Stimulated activated naive CD4-positive, alpha-beta T cell (primary cell): ENCODE results near the gene GIMAP6.
"Not testable (repeated sequence)": the region's sequence is repeated elsewhere in the genome, so short reads cannot be mapped to it uniquely, and the experiment has no call there.

Source experiments
- DNase-seq, 6 experiments: peaks; one replicate each; lab custom pipeline; 2025; lab: John Stamatoyannopoulos, UW

The GIMAP6 gene

DNA sequence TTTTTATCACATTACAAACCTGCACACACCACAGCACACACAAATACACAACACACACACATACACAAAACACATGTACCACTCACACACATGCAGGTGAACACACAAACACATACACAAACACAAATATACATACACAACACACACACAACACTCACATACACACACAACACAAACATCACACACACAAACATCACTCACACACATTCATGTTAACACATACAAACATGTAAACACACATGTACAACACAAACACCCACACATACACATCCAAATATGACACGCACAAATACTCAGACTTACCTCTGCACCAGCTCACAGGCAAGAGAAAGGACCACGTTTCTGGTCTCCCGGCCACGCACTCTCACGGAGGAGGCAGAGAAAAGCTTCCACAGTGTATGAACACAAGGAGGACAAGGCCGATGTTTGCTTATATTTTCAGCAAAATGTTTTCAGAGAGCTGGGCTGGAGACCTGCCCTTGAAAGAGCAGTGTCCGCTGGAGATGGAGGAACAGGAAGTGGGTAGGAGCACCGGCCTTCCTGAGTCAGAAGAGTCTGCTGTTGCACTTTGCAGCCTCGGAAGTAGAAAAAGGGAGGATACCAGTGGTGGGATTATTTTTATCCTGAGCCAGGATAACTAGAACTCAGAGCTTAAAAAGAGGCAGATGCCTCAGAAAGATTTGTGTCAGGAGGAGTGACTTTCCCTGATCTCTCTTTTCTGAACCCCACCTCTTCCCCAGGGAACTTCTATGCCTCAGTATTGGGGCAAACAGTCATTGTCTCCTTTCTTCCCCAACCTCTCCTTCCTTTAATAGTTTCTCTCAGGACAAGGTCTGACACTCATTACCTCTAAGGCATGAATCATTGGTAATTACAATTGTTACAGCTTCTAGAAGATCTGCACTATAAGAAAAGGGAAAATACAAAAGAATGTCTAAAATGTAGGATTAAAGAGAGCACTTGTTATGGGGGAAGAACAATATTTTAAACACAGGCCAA lies at the start of gene GIMAP6:
GIMAP6 (minus strand) TSS at position 520 of the 999 bp plus-strand sequence. CDS start 2,243 bp downstream, outside the sequence.
- DNase-seq = peak in 5 of 6 experiments; percentile 20 to 56 (median 35)

DNA sequence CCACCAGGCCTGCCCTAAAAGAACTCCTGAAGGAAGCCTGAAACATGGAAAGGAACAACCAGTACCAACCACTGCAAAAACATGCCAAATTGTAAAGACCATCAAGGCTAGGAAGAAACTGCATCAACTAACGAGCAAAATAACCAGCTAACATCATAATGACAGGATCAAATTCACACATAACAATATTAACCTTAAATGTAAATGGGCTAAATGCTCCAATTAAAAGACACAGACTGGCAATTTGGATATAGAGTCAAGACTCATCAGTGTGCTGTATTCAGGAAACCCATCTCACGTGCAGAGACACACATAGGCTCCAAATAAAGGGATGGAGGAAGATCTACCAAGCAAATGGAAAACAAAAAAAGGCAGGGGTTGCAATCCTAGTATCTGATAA lies 48.2 kb upstream of the GIMAP6 start:
- DNase-seq = not testable (repeated sequence)

DNA sequence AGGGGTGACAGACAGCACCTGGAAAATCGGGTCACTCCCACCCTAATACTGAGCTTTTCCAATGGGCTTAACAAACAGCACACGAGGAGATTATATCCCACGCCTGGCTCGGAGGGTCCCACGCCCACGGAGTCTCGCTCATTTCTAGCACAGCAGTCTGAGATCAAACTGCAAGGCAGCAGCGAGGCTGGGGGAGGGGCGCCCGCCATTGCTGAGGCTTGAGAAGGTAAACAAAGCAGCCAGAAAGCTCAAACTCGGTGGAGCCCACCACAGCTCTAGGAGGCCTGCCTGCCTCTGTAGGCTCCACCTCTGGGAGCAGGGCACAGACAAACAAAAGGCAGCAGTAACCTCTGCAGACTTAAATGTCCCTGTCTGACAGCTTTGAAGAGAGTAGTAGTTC lies 46.4 kb upstream of the GIMAP6 start:
- peak in 3 of 6 experiments; percentile 15 to 29 (median 17) for DNase-seq

DNA sequence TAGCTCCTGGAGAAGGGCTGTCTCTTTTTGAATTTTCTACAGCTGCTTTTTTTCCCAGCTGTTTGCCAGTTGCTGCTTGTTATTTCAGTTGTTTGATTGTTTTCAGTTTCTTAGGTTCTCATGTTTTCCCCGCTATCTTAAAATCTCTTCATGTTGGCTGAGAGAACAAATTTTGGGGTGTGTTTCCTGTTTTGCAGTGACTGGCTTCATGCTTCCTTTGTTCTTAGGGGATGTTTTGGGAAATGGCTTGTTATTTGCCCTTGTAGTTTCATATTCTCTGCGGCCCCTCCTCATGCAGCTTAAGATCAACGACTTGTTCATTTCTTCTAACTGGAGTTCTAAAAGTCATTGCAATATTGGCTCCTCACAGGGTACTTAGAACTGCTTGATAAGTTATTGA lies 44.7 kb upstream of the GIMAP6 start:
- DNase-seq = peak in 5 of 6 experiments; percentile 42 to 85 (median 77)

DNA sequence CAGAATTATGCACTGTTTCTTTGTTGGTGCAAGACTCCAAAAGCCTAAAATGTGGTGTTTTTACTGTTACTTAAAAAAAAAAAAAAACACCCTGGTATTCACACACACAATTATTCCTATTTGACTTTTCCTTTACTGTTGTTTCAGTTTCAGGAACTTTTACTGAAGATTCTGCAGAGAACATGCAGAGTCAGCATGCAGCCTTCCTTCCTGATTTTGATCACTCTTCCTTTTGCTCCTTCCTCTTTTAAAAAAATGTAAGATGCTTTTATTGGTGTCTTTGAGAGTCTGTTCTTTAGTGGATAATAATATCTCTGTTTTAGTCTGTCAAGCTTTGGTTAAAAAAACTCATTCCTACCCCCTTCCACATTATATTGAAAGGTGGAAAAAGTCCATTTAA lies 44.1 kb upstream of the GIMAP6 start:
- DNase-seq = not testable (repeated sequence)

DNA sequence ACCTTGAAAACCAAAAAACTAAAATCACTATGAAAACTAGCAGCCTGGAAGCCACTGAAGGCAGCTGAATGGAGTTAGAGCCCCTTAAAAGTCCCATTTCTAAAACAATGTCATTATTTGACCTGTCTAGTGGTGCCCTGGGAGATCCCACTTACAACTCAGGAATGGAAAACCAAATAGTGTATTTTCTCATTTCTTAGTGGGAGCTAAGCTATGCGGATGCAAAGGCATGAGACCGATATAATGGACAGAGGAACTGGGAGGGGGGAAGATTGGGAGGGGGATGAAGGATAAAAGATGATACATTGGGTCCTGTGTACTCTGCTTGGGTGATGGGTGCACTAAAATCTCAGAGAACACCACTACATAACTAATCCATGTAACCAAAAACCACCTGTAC lies 43.5 kb upstream of the GIMAP6 start:
- no peak for DNase-seq

DNA sequence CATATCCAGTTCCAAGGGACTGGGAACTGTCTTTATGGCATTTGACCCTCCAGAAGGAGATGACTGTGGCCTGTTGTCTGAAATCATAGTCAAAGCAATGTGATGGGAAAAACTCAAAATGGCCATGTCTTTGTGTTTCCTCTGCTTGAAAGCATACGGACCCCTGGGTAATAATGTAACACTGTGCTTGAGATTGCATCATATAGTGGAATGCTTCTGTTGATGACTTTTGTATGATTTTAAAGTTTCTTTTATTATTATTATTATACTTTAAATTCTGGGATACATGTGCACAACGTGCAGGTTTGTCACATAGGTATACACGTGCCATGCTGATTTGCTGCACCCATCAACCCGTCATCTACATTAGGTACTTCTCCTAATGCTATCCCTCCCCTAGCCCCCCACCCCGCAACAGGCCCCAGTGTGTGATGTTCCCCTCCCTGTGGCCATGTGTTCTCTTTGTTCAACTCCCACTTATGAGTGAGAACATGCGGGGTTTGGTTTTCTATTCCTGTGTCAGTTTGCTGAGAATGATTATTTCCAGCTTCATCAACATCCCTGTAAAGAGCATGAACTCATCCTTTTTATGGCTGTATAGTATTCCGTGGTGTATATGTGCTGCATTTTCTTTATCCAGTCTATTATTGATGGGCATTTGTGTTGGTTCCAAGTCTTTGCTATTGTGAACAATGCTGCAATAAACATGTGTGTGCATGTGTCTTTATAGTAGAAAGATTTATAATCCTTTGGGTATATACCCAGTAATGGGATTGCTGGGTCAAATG lies 39.8 kb upstream of the GIMAP6 start:
- DNase-seq = not testable (repeated sequence)

DNA sequence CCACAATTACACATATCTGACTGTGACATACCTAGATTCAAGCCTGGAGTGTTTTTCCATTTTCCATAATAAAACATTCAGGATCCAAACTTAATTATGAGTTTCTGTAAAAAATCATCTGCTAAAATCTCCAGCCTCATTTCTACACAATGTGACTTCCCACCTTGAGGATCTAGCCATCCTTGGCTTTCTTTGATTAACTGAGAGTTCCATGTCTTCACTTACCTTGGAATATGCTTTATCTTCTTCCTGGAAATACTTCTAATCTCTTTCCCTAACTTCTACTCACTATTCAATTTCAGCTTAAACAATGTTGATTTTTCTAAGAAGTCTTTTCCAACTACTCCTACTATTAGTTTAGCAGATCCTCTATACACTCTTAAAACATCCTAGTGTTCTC lies 36.8 kb upstream of the GIMAP6 start:
- DNase-seq = no peak

DNA sequence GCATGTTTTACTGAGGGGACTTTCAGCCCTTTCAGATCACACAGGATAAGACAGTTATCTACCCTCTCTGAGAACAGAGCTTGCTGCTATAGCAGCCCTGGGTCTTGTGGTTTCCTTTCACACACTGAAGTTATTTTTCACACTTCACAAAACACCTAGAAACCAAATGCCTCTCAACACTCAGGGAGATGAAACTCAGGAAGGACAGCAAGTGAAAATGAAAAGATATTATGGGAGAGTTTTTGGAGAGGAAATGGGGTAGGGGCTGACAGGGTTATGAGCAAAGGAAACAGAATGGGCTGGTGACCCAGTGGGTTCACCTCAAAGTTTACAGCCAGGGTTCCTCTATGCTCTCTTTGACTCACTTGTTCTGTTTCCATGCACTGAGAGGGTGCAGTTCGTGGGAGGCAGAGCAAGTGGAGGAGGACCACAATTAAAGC lies 36.3 kb upstream of the GIMAP6 start:
- DNase-seq = peak in 5 of 6 experiments; percentile 35 to 83 (median 81)

DNA sequence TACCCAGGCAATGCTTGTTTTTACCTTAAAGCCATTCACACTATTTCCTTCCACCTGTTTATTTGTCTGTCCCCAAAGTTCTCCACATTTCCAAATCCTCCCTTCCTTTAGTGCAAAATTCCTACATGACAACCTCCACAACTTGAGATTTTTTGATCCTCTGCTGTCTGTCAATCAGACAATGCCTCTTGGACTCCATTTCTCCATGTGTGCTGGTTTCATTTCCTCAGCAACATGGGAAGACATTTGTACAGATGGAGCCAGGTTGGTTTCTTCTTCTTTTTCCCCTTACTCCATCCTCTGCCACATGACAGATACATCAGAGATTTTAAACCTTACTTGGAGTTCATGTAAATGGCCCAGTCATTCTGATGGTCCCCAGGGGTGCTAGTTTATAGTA lies 34.2 kb upstream of the GIMAP6 start:
- DNase-seq = no peak

DNA sequence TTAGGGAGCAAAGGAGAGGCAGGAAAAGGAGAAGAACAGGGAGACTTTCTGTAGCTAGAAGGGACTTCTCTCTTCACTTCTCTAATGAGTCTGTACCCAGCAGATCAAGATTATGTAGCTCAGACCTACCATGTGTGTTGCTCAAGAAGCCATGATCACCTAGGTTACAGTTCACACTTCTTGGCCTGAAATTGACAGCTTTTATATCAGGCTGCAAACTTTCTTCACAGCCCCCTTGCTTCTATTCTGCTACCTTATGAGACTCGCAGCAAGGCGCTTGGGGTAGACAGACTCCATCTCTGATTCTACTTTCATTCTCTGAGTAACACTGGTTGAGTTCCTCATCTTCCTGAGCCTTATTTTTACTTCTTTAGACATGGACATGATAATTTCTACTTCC lies 33.7 kb upstream of the GIMAP6 start:
- DNase-seq = peak in 2 of 6 experiments; percentile 9 to 15

DNA sequence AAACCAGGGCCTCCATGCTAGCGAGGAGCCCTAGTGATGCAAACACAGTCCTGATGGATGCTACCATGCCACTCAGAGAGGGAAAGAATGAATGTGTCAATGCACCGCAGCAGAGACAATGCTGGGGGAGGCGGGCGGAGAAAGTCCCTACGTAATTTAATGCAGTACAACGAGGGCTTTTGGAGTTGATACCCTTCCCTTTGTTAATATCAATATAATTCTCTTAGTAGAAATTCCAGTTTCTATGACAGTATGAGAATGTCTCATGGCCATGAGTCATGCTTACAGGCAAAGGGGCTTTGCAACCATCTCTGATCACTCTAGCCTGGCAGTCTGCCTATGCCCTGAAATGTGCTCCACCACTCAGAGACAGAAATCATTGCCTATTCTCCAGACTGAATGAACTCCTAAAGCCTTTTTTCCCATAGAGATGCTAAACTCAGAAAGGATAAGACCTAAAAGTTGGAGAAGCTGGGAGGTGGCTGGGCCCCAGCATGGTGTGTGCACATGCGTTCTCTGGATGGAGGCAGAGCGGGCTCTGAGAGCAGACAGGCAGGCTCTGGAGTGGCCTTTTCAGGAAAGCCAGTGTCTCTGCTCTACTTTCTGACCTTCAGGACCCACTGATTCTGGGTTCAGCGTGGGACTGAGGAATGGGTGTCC lies 33.0 kb upstream of the GIMAP6 start:
- no peak for DNase-seq

DNA sequence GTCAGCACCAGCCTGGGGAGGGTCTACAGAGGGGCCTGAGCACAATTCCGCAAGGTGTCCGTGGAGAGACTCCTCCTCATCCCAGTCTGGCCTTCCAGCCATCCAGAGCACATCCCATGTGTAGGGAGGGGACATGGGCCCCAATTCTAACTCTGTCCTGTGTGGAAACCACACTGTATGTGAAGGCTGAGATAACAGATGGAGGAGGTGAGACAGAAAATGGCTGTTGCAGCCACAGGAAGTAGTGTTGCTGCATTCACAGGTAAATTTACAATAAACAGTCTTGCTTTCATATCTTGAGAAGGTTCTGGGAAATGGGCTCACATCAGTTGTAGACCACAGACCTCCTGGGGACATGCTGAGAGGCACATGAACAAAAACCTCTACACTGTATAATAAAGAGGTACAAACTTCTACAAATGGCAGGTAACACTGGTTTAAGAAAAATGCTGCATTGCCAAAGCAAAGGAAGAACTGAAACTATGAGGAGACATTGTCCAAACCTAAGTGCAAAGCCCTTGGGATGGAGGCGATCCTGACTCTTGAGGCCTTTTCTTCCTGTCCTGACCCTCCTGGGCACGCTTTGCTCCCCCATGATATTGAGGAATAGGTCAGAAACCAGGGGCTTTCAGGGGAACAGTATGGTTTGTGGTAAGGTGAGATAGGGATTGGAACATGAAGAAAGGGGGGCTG lies 31.8 kb upstream of the GIMAP6 start:
- DNase-seq = peak in 3 of 6 experiments; percentile 21 to 41 (median 31)

DNA sequence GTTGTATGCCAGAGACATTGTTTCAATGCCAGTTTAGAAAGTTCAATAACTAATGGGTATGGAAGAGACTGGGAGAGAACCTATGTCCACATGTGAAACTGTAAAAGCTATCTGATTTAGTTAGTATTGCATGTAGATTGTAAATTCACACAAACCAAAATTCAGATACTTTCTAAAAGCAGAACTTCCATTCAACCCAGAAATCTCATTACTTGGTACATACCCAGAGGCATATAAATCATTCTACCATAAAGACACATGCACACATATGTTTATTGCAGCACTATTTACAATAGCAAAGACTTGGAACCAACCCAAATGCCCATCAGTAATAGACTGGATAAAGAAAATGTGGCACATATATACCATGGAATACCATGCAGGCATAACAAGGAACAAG lies 30.6 kb upstream of the GIMAP6 start:
- not testable (repeated sequence) for DNase-seq

DNA sequence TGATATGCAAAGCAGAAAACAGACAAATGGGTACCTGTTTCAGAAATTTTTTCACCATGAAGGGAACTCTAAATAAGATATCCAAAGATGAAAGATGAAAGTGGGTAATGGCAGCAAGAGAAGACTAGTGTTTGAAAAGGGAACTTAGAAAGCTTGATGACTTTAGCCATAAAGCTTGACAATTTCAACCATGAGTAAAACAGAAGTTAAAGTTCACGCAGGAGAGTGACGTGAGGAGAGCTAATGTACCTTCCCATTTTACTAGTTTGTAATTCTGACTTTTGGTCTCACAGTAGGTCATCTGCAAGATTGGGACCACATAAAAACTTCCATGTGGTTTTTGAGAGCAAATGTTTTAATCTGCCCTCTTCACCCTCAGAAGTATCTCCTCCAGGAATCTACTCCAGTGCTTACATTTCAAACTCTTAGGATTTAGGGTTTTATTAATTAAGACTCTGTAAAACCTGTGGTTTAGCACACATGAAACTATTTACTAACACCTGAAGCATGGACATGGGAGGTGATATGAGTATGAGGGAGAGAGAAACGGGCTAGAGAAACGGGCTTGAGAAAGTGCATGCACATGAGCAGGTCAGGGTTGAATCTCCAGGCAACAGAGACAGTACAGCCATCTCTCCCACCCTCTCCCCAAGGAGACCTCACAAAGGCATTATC lies 28.9 kb upstream of the GIMAP6 start:
- DNase-seq = no peak

DNA sequence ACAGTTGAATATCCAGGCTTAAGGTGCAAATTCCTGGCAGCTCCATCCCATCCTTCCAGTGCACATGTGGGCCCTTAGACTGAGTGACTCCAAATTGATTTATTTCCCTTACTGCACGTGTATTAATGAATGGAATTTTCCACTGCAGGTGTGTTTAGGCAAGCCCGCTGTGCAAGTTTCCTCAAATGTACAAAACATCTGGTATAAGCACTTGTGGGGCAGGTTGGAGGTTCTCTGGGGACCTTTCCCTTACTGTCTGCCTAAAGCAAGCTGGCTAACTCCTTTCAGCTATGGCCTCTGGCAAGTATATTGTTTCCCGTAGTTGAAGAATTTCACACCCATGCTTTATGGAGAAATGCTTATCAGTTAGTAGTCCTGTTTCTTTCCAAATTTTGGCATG lies 25.3 kb upstream of the GIMAP6 start:
- DNase-seq = no peak

DNA sequence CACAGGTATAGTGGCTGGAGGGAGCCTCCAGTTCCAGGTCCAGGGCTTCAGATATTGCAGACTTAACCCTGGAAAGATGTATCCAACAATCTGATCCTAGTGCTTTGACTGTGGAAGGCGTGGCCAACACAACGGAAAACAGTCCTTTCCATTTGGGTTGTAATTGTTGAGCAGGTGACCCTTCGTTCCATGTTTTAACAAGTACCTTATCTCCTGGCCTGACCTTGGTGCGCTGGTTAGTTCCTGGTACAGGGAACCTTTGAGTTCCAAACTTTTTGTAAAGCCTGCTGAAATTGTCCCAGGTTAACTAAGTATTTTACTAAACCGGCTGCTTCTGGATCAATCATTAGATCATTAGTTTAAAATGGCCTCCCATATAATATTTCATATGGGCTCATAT lies 23.9 kb upstream of the GIMAP6 start:
- no peak for DNase-seq

DNA sequence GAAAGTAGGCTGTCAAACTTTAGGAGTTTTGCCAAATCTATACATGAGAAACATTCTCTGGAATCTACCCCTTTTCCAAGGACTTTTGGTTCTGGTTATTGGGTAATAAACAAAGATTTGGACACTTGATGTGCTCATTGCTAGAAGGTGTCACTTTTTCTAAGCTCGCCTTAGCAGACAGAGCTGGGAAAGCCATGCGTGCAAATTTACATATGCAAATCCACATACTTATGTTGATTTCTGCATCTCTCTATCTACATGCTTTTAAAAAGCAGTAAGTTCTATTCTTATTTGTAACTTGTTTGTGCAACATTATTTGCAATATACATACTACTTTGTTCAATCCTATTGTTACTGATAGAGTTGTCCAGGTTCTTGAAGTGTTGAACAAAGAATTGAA lies 22.5 kb upstream of the GIMAP6 start:
- no peak for DNase-seq

DNA sequence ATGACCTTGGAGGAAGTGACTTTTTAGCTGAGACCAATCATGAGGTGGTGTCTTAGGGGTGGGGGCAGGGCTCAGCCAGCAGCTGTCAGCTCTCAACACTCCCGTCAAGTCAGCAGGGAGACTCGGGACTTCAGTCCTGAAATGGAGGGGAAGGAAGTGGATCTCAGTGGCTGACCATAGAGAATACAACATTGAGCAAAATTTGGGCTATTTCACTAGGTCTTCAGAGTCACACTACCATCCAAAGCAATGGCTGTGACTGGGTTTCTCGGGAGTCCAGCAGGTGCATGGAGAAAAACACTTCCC lies 16.8 kb upstream of the GIMAP6 start:
- no peak for DNase-seq

DNA sequence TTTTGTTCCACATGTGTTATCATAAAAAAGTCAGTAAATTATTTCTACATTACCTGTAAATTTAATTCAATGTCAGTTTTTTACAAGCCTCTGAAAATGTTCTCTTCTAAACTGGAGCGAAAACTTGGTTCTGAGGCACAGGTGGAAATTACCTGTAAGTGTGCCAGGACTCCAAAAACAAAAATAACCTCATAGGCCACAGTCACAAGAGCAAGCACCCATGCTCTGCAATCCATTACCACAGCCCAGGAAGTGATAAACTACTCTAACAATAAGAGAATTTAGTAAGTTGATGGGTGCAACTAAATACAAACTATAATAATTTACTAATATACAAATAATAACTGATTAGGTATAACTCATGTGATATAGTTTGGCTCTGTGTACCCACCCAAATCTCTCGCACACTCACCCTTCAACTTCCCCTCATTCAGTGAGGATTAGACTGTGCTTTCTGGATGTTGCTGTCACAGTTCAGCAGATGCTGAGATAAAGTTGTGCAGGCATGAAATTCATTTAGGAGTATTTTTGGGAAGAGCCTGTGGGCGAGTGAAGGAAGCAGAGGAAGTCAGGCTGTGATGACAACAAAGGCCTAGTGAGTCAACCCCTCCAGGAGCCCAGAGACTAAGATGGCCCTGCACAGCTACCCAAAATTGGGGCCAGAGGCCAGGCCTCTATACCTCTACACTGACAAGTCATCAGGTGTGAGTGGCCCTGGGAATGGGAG lies 16.3 kb upstream of the GIMAP6 start:
- peak in 3 of 6 experiments; percentile 11 to 44 (median 37) for DNase-seq
